ENCODE data around the gene MTA2. TPM values are rescaled to one million over a fixed set of nuclear protein-coding genes. Genes with fewer than 3 reads are reported as not detected.
"Not testable (repeated sequence)": the region's sequence is repeated elsewhere in the genome, so short reads cannot be mapped to it uniquely, and the experiment has no call there.

The MTA2 gene
- total and polyA plus RNA-seq, 2 donors (not counting 1 experiment from before 2014, with no cell fraction given) = 37.2 to 139 TPM

DNA sequence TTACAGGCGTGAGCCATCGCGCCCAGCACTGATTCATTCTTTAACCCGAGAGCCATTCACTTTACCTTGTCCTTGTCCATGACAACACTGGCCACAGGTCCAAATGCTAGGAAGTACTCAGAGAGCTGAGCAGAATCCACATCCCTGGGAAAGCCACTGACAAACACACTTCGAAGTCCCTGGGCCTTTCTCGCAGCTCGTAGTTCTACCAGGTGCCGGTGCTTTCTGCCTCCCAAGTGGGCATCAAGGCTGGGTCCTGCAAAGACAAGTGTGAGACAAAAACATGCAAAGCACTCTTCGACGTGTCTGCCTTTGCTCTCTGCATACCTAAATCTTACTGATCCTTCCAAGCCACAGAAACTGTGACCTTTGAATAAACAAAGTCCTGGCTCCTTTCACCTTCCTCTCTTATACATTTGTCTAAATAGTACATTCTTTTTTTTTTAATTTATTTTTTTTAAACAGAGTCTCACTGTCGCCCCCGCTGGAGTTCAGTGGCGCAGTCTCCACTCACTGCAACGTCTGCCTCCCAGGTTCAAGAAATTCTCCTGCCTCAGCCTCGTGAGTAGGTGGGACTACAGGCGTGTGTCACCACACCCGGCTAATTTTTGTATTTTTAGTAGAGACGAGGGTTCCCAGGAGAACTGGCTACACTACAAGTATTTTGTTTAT, 12.6 kb downstream of the MTA2 start:
- Mint-ChIP-seq H3K4me1 (peaks cover 43% of the 10 kb centered on the region), H3K9me3 (ENCODE audit: insufficient read depth) (no peaks in the 10 kb centered on the region), H3K4me3 (no peak overlapping the region), H3K27me3 (no peaks in the 10 kb centered on the region), H3K27ac (no peak overlapping the region)
- no peak for TF ChIP-seq EZH2 (IDR thresholded peaks at IDR 0.05; ENCODE audit: borderline replicate concordance, insufficient read depth, low read depth, low read length, poor library complexity, severe bottlenecking)
- TF ChIP-seq, protein P1, sequence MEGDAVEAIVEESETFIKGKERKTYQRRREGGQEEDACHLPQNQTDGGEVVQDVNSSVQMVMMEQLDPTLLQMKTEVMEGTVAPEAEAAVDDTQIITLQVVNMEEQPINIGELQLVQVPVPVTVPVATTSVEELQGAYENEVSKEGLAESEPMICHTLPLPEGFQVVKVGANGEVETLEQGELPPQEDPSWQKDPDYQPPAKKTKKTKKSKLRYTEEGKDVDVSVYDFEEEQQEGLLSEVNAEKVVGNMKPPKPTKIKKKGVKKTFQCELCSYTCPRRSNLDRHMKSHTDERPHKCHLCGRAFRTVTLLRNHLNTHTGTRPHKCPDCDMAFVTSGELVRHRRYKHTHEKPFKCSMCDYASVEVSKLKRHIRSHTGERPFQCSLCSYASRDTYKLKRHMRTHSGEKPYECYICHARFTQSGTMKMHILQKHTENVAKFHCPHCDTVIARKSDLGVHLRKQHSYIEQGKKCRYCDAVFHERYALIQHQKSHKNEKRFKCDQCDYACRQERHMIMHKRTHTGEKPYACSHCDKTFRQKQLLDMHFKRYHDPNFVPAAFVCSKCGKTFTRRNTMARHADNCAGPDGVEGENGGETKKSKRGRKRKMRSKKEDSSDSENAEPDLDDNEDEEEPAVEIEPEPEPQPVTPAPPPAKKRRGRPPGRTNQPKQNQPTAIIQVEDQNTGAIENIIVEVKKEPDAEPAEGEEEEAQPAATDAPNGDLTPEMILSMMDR (IDR thresholded peaks at IDR 0.05) = no peak
- Histone ChIP-seq H3K27me3 (replicated peaks in 1 of 4; ENCODE audit: control extremely low read depth in 1 of 4, control insufficient read depth in 3 of 4, insufficient read depth in 4 of 4, low read length in 3 of 4) (no peaks in the 10 kb centered on the region), H3K27ac (ENCODE audit: low read length in 2 of 2) (no peak overlapping the region), H3K4me2 (replicated peaks; ENCODE audit: low read depth, low read length, poor library complexity, severe bottlenecking) (no peak overlapping the region), H3K4me1 (ENCODE audit: control insufficient read depth in 2 of 2, insufficient read depth in 2 of 2, low read length in 2 of 2) (peaks cover 23 to 34% of the 10 kb centered on the region in 2 donors), H3K4me3 (ENCODE audit: control extremely low read depth in 1 of 5, extremely low read depth in 1 of 5, insufficient read depth in 1 of 5, low read depth in 2 of 5, low read length in 4 of 5) (no peak overlapping the region), H3K9ac (ENCODE audit: low read length) (no peak overlapping the region), H3K79me2 (ENCODE audit: control insufficient read depth, insufficient read depth, low read length) (peaks cover 63% of the 10 kb centered on the region), H3K9me3 (ENCODE audit: control extremely low read depth in 1 of 3, control insufficient read depth in 2 of 3, insufficient read depth in 1 of 3, low read length in 2 of 3) (no peaks in the 10 kb centered on the region), H3K36me3 (replicated peaks in 1 of 2; ENCODE audit: control extremely low read depth in 1 of 2, control insufficient read depth in 1 of 2, extremely low read depth in 1 of 2, insufficient read depth in 2 of 2, low read length in 1 of 2) (peaks cover 0 to 33% of the 10 kb centered on the region in 2 experiments), H4K20me1 (ENCODE audit: control insufficient read depth, insufficient read depth, low read length, poor library complexity, severe bottlenecking) (peaks cover 8% of the 10 kb centered on the region), H2AFZ (ENCODE audit: insufficient read depth, low read depth, low read length, poor library complexity, severe bottlenecking) (no peak overlapping the region)
- ChIA-PET CTCF (interaction anchor here (0.6 to 1.6 kb wide), 3 partner anchors 42 to 159 kb away, joined by 3 read pairs; partner anchors contain the start of gene AHNAK), POLR2A (interaction anchor here (0.7 to 0.8 kb wide), 2 partner anchors 15 to 25 kb away, joined by 3 to 5 read pairs; partner anchors contain the start of gene EEF1G)
- intact Hi-C loops (cut with micrococcal nuclease) = no loop called here
- WGBS (ENCODE audit: insufficient coverage) = 97% methylated on average over 10 of the region's 18 CpGs
- ATAC-seq (ENCODE audit: low read depth) (no peak), DNase-seq (no peak)

DNA sequence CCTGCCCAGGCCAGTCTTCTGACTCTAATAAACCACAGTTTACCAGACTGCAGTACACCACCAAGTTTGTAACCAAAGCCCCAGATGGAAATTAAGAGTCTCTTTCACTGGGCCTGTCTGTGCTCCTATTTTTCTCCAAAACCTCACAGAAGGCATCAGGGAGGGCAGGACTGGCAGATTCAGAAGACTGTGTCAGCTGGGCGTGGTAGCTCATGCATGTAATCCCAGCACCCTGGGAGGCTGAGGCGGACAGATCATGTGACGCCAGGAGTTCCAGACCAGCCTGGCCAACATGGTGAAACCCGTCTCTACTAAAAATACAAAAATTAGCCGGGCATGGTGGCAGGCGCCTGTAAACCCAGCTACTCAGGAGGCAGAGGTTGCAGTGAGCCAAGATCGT, 16.3 kb downstream of the MTA2 start:
- H3K4me3 ChIP-seq (ENCODE audit: control extremely low read depth in 1 of 5, extremely low read depth in 1 of 5, insufficient read depth in 1 of 5, low read depth in 2 of 5, low read length in 4 of 5); H3K4me2 ChIP-seq (replicated peaks; ENCODE audit: low read depth, low read length, poor library complexity, severe bottlenecking); ATAC-seq (ENCODE audit: low read depth); H4K20me1 ChIP-seq (ENCODE audit: control insufficient read depth, insufficient read depth, low read length, poor library complexity, severe bottlenecking); H3K9me3 Mint-ChIP-seq (ENCODE audit: insufficient read depth); DNase-seq; H3K27me3 ChIP-seq (replicated peaks in 1 of 4; ENCODE audit: control extremely low read depth in 1 of 4, control insufficient read depth in 3 of 4, insufficient read depth in 4 of 4, low read length in 3 of 4); H3K4me1 ChIP-seq (ENCODE audit: control insufficient read depth in 2 of 2, insufficient read depth in 2 of 2, low read length in 2 of 2); H2AFZ ChIP-seq (ENCODE audit: insufficient read depth, low read depth, low read length, poor library complexity, severe bottlenecking); H3K27me3 Mint-ChIP-seq; intact Hi-C loops (cut with micrococcal nuclease); H3K27ac Mint-ChIP-seq; H3K4me3 Mint-ChIP-seq; H3K9ac ChIP-seq (ENCODE audit: low read length); H3K27ac ChIP-seq (ENCODE audit: low read length in 2 of 2); H3K9me3 ChIP-seq (ENCODE audit: control extremely low read depth in 1 of 3, control insufficient read depth in 2 of 3, insufficient read depth in 1 of 3, low read length in 2 of 3): not testable (repeated sequence)
- WGBS (ENCODE audit: insufficient coverage) = 100% methylated on average over 7 of the region's 7 CpGs
- ChIA-PET CTCF (interaction anchor here (0.5 to 0.8 kb wide), 2 partner anchors 201 to 228 kb away, joined by 3 read pairs; no protein-coding TSS in a partner anchor), POLR2A (interaction anchor here (0.6 to 1.8 kb wide), 4 partner anchors 11 to 90 kb away, joined by 3 to 4 read pairs (median 3); partner anchors contain the start of gene MTA2)
- peaks cover 11% of the 10 kb centered on the region for H3K4me1 Mint-ChIP-seq
- H3K79me2 ChIP-seq (ENCODE audit: control insufficient read depth, insufficient read depth, low read length) = peaks cover 76% of the 10 kb centered on the region
- peaks cover 1 to 46% of the 10 kb centered on the region in 2 experiments for H3K36me3 ChIP-seq (replicated peaks in 1 of 2; ENCODE audit: control extremely low read depth in 1 of 2, control insufficient read depth in 1 of 2, extremely low read depth in 1 of 2, insufficient read depth in 2 of 2, low read length in 1 of 2)

DNA sequence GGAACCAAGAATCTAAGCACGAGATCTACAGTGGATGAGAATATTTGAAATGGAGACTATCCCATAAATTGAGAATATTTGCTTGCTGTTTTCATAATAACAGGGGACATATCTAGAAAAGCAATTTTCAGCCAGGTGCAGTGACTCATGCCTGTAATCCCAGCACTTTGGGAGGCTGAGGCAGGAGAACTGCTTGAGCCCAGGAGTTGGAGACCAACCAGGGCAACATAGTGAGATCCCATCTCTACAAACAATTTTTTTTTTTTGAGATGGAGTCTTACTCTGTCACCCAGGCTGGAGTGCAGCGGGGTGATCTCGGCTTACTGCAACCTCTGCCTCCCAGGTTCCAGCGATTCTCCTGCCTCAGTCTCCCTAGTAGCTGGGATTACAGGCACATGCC, 19.9 kb downstream of the MTA2 start:
- H3K4me3 ChIP-seq (ENCODE audit: control extremely low read depth in 1 of 5, extremely low read depth in 1 of 5, insufficient read depth in 1 of 5, low read depth in 2 of 5, low read length in 4 of 5); H3K27me3 Mint-ChIP-seq; H2AFZ ChIP-seq (ENCODE audit: insufficient read depth, low read depth, low read length, poor library complexity, severe bottlenecking); H3K4me2 ChIP-seq (replicated peaks; ENCODE audit: low read depth, low read length, poor library complexity, severe bottlenecking); H3K27ac ChIP-seq (ENCODE audit: low read length in 2 of 2); H4K20me1 ChIP-seq (ENCODE audit: control insufficient read depth, insufficient read depth, low read length, poor library complexity, severe bottlenecking); DNase-seq; H3K4me1 Mint-ChIP-seq; H3K9me3 ChIP-seq (ENCODE audit: control extremely low read depth in 1 of 3, control insufficient read depth in 2 of 3, insufficient read depth in 1 of 3, low read length in 2 of 3); ATAC-seq (ENCODE audit: low read depth); H3K4me3 Mint-ChIP-seq; H3K9me3 Mint-ChIP-seq (ENCODE audit: insufficient read depth); H3K9ac ChIP-seq (ENCODE audit: low read length); intact Hi-C loops (cut with micrococcal nuclease); H3K27me3 ChIP-seq (replicated peaks in 1 of 4; ENCODE audit: control extremely low read depth in 1 of 4, control insufficient read depth in 3 of 4, insufficient read depth in 4 of 4, low read length in 3 of 4); CTCF ChIA-PET; H3K27ac Mint-ChIP-seq; H3K4me1 ChIP-seq (ENCODE audit: control insufficient read depth in 2 of 2, insufficient read depth in 2 of 2, low read length in 2 of 2): not testable (repeated sequence)
- Histone ChIP-seq H3K79me2 (ENCODE audit: control insufficient read depth, insufficient read depth, low read length) (peaks cover 41% of the 10 kb centered on the region), H3K36me3 (replicated peaks in 1 of 2; ENCODE audit: control extremely low read depth in 1 of 2, control insufficient read depth in 1 of 2, extremely low read depth in 1 of 2, insufficient read depth in 2 of 2, low read length in 1 of 2) (peaks cover 1 to 49% of the 10 kb centered on the region in 2 experiments)
- 100% methylated on average over 1 of the region's 4 CpGs for WGBS (ENCODE audit: insufficient coverage)
- POLR2A ChIA-PET = interaction anchor here (1.8 kb wide), 1 partner anchor 10 kb away, joined by 8 read pairs; the partner anchor contains the start of gene TUT1

Measured in B cell (primary cell).